ENCODE measurements around the gene SARDH.

DNA sequence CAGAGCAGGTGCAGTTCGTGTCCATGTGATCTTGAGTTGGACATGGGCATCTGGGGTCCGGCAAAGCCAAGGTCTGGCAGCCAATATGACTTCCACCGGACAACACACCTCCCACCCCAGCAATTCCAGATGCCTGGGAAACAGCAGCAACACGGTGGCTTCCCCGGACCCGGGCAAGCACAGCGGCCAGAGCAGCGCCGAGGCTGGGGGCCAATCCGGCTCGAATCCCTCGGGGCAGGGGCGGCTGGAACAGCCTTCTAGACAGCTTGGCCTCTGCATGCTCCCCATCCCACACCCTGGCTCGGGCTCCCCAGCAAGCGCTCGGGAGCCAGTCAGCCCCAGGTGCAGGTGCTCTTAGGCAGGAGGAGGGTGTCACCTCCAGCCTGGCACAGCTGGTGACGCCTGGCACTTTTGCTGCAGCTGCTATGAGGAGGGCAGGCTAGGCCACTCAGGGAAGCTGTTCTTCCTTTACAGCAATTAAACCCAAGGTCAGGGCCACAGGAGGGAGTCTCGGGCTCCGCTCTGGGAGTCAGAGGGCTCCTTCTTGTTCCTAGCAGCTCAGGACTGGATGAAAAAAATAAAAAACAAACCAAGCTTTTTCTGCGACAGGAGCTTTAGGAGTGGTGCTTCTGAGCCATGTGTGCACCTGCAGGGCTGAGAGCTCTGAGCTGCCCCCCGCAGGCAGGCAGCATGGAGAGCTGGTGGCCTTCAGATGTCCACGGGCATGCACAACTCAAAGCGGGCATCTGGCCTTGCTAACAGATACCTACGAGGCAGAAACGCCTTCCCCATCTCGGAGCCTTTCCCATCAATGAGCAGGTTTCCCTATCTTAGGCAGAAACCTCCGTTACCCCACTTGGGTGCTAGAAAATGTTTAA is 73.7 kb downstream of the SARDH start:
- TF ChIP-seq, protein P1, sequence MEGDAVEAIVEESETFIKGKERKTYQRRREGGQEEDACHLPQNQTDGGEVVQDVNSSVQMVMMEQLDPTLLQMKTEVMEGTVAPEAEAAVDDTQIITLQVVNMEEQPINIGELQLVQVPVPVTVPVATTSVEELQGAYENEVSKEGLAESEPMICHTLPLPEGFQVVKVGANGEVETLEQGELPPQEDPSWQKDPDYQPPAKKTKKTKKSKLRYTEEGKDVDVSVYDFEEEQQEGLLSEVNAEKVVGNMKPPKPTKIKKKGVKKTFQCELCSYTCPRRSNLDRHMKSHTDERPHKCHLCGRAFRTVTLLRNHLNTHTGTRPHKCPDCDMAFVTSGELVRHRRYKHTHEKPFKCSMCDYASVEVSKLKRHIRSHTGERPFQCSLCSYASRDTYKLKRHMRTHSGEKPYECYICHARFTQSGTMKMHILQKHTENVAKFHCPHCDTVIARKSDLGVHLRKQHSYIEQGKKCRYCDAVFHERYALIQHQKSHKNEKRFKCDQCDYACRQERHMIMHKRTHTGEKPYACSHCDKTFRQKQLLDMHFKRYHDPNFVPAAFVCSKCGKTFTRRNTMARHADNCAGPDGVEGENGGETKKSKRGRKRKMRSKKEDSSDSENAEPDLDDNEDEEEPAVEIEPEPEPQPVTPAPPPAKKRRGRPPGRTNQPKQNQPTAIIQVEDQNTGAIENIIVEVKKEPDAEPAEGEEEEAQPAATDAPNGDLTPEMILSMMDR (tag by site-specific recombination; IDR thresholded peaks at IDR 0.05), result no peak
- TF ChIP-seq, protein P2, sequence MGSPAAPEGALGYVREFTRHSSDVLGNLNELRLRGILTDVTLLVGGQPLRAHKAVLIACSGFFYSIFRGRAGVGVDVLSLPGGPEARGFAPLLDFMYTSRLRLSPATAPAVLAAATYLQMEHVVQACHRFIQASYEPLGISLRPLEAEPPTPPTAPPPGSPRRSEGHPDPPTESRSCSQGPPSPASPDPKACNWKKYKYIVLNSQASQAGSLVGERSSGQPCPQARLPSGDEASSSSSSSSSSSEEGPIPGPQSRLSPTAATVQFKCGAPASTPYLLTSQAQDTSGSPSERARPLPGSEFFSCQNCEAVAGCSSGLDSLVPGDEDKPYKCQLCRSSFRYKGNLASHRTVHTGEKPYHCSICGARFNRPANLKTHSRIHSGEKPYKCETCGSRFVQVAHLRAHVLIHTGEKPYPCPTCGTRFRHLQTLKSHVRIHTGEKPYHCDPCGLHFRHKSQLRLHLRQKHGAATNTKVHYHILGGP (tag by site-specific recombination; IDR thresholded peaks at IDR 0.05), result no peak
- TF ChIP-seq ZNF747 (tag by site-specific recombination; IDR thresholded peaks at IDR 0.05), result no peak
- TF ChIP-seq, protein P3, sequence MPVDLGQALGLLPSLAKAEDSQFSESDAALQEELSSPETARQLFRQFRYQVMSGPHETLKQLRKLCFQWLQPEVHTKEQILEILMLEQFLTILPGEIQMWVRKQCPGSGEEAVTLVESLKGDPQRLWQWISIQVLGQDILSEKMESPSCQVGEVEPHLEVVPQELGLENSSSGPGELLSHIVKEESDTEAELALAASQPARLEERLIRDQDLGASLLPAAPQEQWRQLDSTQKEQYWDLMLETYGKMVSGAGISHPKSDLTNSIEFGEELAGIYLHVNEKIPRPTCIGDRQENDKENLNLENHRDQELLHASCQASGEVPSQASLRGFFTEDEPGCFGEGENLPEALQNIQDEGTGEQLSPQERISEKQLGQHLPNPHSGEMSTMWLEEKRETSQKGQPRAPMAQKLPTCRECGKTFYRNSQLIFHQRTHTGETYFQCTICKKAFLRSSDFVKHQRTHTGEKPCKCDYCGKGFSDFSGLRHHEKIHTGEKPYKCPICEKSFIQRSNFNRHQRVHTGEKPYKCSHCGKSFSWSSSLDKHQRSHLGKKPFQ (tag by site-specific recombination; IDR thresholded peaks at IDR 0.05), result no peak
- TF ChIP-seq, protein P4, sequence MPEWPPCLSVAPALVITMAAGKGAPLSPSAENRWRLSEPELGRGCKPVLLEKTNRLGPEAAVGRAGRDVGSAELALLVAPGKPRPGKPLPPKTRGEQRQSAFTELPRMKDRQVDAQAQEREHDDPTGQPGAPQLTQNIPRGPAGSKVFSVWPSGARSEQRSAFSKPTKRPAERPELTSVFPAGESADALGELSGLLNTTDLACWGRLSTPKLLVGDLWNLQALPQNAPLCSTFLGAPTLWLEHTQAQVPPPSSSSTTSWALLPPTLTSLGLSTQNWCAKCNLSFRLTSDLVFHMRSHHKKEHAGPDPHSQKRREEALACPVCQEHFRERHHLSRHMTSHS (tag by site-specific recombination; IDR thresholded peaks at IDR 0.05), result no peak
- TF ChIP-seq, protein P5, sequence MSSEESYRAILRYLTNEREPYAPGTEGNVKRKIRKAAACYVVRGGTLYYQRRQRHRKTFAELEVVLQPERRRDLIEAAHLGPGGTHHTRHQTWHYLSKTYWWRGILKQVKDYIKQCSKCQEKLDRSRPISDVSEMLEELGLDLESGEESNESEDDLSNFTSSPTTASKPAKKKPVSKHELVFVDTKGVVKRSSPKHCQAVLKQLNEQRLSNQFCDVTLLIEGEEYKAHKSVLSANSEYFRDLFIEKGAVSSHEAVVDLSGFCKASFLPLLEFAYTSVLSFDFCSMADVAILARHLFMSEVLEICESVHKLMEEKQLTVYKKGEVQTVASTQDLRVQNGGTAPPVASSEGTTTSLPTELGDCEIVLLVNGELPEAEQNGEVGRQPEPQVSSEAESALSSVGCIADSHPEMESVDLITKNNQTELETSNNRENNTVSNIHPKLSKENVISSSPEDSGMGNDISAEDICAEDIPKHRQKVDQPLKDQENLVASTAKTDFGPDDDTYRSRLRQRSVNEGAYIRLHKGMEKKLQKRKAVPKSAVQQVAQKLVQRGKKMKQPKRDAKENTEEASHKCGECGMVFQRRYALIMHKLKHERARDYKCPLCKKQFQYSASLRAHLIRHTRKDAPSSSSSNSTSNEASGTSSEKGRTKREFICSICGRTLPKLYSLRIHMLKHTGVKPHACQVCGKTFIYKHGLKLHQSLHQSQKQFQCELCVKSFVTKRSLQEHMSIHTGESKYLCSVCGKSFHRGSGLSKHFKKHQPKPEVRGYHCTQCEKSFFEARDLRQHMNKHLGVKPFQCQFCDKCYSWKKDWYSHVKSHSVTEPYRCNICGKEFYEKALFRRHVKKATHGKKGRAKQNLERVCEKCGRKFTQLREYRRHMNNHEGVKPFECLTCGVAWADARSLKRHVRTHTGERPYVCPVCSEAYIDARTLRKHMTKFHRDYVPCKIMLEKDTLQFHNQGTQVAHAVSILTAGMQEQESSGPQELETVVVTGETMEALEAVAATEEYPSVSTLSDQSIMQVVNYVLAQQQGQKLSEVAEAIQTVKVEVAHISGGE (tag by site-specific recombination; conservative IDR thresholded peaks at IDR 0.05; ENCODE audit: low read depth), result no peak
- TF ChIP-seq, protein P6, sequence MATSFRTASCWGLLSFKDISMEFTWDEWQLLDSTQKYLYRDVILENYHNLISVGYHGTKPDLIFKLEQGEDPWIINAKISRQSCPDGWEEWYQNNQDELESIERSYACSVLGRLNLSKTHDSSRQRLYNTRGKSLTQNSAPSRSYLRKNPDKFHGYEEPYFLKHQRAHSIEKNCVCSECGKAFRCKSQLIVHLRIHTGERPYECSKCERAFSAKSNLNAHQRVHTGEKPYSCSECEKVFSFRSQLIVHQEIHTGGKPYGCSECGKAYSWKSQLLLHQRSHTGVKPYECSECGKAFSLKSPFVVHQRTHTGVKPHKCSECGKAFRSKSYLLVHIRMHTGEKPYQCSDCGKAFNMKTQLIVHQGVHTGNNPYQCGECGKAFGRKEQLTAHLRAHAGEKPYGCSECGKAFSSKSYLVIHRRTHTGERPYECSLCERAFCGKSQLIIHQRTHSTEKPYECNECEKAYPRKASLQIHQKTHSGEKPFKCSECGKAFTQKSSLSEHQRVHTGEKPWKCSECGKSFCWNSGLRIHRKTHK (tag by site-specific recombination; IDR thresholded peaks at IDR 0.05), result no peak
- TF ChIP-seq ZFP3 (tag by site-specific recombination; IDR thresholded peaks at IDR 0.05; ENCODE audit: low read depth), result no peak
- TF ChIP-seq FEZF1 (tag by site-specific recombination; IDR thresholded peaks at IDR 0.05), result no peak
- no peak for TF ChIP-seq ZNF274 (IDR thresholded peaks at IDR 0.05; ENCODE audit: low read length)
- no peak for TF ChIP-seq ZNF274 (tag by site-specific recombination; IDR thresholded peaks at IDR 0.05; ENCODE audit: borderline replicate concordance)
- no peak for TF ChIP-seq OSR2 (tag by site-specific recombination; IDR thresholded peaks at IDR 0.05)
- TF ChIP-seq ZNF169 (tag by site-specific recombination; IDR thresholded peaks at IDR 0.05), result no peak
- TF ChIP-seq ZNF157 (tag by site-specific recombination; IDR thresholded peaks at IDR 0.05), result no peak
- TF ChIP-seq, protein P7, sequence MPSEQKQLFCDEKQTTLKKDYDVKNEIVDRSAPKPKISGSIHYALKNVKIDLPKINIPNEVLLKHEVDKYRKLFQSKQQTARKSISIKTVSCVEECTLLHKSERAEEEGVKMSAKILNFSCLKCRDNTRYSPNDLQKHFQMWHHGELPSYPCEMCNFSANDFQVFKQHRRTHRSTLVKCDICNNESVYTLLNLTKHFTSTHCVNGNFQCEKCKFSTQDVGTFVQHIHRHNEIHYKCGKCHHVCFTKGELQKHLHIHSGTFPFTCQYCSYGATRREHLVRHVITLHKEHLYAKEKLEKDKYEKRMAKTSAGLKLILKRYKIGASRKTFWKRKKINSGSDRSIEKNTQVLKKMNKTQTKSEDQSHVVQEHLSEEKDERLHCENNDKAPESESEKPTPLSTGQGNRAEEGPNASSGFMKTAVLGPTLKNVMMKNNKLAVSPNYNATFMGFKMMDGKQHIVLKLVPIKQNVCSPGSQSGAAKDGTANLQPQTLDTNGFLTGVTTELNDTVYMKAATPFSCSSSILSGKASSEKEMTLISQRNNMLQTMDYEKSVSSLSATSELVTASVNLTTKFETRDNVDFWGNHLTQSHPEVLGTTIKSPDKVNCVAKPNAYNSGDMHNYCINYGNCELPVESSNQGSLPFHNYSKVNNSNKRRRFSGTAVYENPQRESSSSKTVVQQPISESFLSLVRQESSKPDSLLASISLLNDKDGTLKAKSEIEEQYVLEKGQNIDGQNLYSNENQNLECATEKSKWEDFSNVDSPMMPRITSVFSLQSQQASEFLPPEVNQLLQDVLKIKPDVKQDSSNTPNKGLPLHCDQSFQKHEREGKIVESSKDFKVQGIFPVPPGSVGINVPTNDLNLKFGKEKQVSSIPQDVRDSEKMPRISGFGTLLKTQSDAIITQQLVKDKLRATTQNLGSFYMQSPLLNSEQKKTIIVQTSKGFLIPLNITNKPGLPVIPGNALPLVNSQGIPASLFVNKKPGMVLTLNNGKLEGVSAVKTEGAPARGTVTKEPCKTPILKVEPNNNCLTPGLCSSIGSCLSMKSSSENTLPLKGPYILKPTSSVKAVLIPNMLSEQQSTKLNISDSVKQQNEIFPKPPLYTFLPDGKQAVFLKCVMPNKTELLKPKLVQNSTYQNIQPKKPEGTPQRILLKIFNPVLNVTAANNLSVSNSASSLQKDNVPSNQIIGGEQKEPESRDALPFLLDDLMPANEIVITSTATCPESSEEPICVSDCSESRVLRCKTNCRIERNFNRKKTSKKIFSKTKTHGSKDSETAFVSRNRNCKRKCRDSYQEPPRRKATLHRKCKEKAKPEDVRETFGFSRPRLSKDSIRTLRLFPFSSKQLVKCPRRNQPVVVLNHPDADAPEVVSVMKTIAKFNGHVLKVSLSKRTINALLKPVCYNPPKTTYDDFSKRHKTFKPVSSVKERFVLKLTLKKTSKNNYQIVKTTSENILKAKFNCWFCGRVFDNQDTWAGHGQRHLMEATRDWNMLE (tag by site-specific recombination; conservative IDR thresholded peaks at IDR 0.05; ENCODE audit: low read depth), result no peak

Measured in HEK293 (cell line).